Gastrocnemius medialis (tissue), 4 donors: Measurements from ENCODE around the gene DISP3. TPM values are rescaled to one million over a fixed set of nuclear protein-coding genes. Genes with fewer than 3 reads are reported as not detected.

Experiments used
- ATAC-seq, 2 donors: fragments of 150-250 bp; one replicate each; pipeline ENCODE4 v1.9.1; 2016
- DNase-seq, 2 donors: peaks; one replicate each; pipeline ENCODE4 v3.0.0-alpha.2; 2019
- H3K27ac ChIP-seq, 4 donors: fragments of 200-600 bp; sonication (generic); 1 replicate in 1 of 4; 2 replicates in 3 of 4; pipeline ENCODE4 v1.5.1; 2016 to 2018; ENCODE audit warnings: mild to moderate bottlenecking in 2 of 4, moderate library complexity in 1 of 4
- H3K27me3 ChIP-seq, 3 donors: fragments of 200-600 bp; sonication (generic) in 2 of 3; 1 replicate in 1 of 3; 2 replicates in 2 of 3; pipeline versions ENCODE4 v1.5.1 to v1.6.0; 2016 to 2019; ENCODE audit warnings: mild to moderate bottlenecking in 1 of 3, moderate library complexity in 1 of 3
- H3K36me3 ChIP-seq, 2 donors: fragments of 200-600 bp; sonication (generic) in 1 of 2; one replicate each; pipeline ENCODE4 v1.5.1; 2017 to 2018
- H3K4me1 ChIP-seq, 2 donors: fragments of 200-600 bp; sonication (generic) in 1 of 2; one replicate each; pipeline ENCODE4 v1.5.1; 2016 to 2017; ENCODE audit warnings: mild to moderate bottlenecking in 2 of 2
- H3K4me3 ChIP-seq, 4 donors: fragments of 200-600 bp; sonication (generic) in 3 of 4; 1 replicate in 1 of 4; 2 replicates in 3 of 4; pipeline ENCODE4 v1.5.1; 2016 to 2019; ENCODE audit warnings: mild to moderate bottlenecking in 2 of 4
- H3K9me3 ChIP-seq, 3 donors: fragments of 200-600 bp; sonication (generic) in 2 of 3; 1 replicate in 1 of 3; 2 replicates in 2 of 3; pipeline ENCODE4 v1.5.1; 2016 to 2019
- CTCF ChIP-seq, 5 experiments: fragments of 450-650 bp in 3 of 5; fragments of 200-600 bp in 2 of 5; sonication (generic) in 2 of 5; IDR thresholded peaks in 4 of 5; conservative IDR thresholded peaks in 1 of 5; 1 replicate in 4 of 5; 2 replicates in 1 of 5; pipeline ENCODE4 v1.5.1; 2016 to 2019; ENCODE audit warnings: antibody characterized with exemption in 5 of 5, mild to moderate bottlenecking in 3 of 5, moderate library complexity in 3 of 5
- POLR2A ChIP-seq, 2 donors: fragments of 450-650 bp; IDR thresholded peaks; one replicate each; pipeline ENCODE4 v1.6.1; 2017; ENCODE audit warnings: antibody characterized with exemption in 2 of 2, mild to moderate bottlenecking in 2 of 2, moderate library complexity in 2 of 2
- in situ Hi-C, 4 donors: fragments of 200-750 bp; cut with MboI; loops; one replicate each; pipeline versions ENCODE4 v1.15.0 to v1.8.0; 2017; ENCODE audit warnings: low sequenced_read_pairs in 4 of 4
- intact Hi-C: fragments of 100-400 bp; cut with DNase I; formaldehyde crosslinking; loops from one replicate; pipeline ENCODE4 v1.15.1; 2023; ENCODE audit warnings: low total_unique reads
- total RNA-seq, 4 donors: library from RNA; depleted of rRNA; stranded (reverse); fragments of >200 nt; gene quantifications; one replicate each; pipeline versions ENCODE4 v1.1.0 to v1.2.3, GENCODE V29; 2016

The DISP3 gene
- total RNA-seq, 4 donors from 2014 or later: not detected

DNA sequence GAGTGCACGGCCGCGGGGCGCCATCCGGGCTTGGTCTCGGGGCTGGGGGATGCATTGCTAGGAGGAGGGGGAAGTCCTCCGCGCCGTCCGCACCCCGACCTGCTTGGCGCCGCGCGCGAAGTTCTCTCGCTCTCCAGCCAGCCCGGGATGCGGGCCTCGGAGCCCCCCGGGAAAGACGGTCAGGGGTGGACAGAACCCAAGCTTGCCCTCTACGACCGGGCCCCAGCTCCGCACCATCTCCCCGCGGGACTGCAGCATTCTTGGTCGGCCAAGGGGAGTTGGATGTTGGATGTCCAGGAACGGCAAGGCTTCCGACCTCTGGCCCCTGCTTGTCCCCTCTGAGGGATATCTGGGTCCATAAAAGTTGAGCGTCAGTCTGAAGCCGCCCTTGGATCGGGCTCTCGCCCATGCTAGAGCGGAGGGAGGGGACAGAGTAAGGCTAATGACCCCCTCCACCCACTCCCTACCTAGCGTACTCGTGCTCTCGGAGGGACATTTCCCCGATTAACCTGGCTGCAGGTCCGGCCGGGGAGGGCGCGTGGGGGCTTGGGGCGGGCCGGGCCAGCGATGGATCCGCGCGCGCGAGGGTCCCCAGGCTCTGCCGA is 522 bp downstream of the DISP3 start:
- intact Hi-C loops: loop anchor here (2.0 kb wide), 1 partner anchor 163 kb away; no protein-coding TSS in a partner anchor
- H3K27me3 ChIP-seq: peaks cover 62 to 67% (median 67%) of the 10 kb centered on the region in 3 donors

GRCh38 chr1:11481019-11481418 is 2.1 kb downstream of the DISP3 start:
- peaks cover 6 to 9% of the 10 kb centered on the region in 2 donors for H3K4me1 ChIP-seq
- TF ChIP-seq POLR2A (IDR thresholded peaks at IDR 0.05) (no peak), CTCF (IDR thresholded peaks at IDR 0.05 in 4 of 5, conservative IDR thresholded peaks at IDR 0.05 in 1 of 5) (no peak)
- no peak overlapping the region for H3K4me3 ChIP-seq
- ATAC-seq (no peak), DNase-seq (no peak)
- no peaks in the 10 kb centered on the region for H3K36me3 ChIP-seq
- intact Hi-C loops (no loop called here), in situ Hi-C loops (no loop called here)
- H3K27ac ChIP-seq: no peak overlapping the region
- H3K27me3 ChIP-seq: peaks cover 52 to 67% (median 62%) of the 10 kb centered on the region in 3 donors
- no peaks in the 10 kb centered on the region for H3K9me3 ChIP-seq

More for the DNA sequence above, 522 bp downstream of the DISP3 start:
- peak overlapping the region; percentile 48 to 60 (median 50) for H3K4me3 ChIP-seq
- DNase-seq (no peak), ATAC-seq (no peak)
- no peaks in the 10 kb centered on the region for H3K9me3 ChIP-seq
- H3K4me1 ChIP-seq: peaks cover 6 to 9% of the 10 kb centered on the region in 2 donors
- no peaks in the 10 kb centered on the region for H3K36me3 ChIP-seq
- no peak for TF ChIP-seq POLR2A (IDR thresholded peaks at IDR 0.05)
- no peak for TF ChIP-seq CTCF (IDR thresholded peaks at IDR 0.05 in 4 of 5, conservative IDR thresholded peaks at IDR 0.05 in 1 of 5)
- in situ Hi-C loops: no loop called here
- no peak overlapping the region for H3K27ac ChIP-seq

GRCh38 chr1:11482198-11482597 is 3.2 kb downstream of the DISP3 start:
- peaks cover 6 to 9% of the 10 kb centered on the region in 2 donors for H3K4me1 ChIP-seq
- intact Hi-C loops: no loop called here
- H3K27me3 ChIP-seq: peaks cover 57 to 70% (median 67%) of the 10 kb centered on the region in 3 donors
- ATAC-seq (no peak), DNase-seq (no peak)
- H3K27ac ChIP-seq: no peak overlapping the region
- in situ Hi-C loops: no loop called here
- H3K4me3 ChIP-seq: no peak overlapping the region
- H3K36me3 ChIP-seq: no peaks in the 10 kb centered on the region
- H3K9me3 ChIP-seq: no peaks in the 10 kb centered on the region
- no peak for TF ChIP-seq POLR2A (IDR thresholded peaks at IDR 0.05)
- TF ChIP-seq CTCF (IDR thresholded peaks at IDR 0.05 in 4 of 5, conservative IDR thresholded peaks at IDR 0.05 in 1 of 5): no peak

GRCh38 chr1:11482701-11483479 is 3.9 kb downstream of the DISP3 start:
- Histone ChIP-seq H3K4me1 (peaks cover 6 to 9% of the 10 kb centered on the region in 2 donors), H3K27me3 (peaks cover 56 to 71% (median 71%) of the 10 kb centered on the region in 3 donors), H3K27ac (no peak overlapping the region), H3K36me3 (no peaks in the 10 kb centered on the region), H3K4me3 (no peak overlapping the region), H3K9me3 (no peaks in the 10 kb centered on the region)
- no peak for ATAC-seq
- intact Hi-C loops: no loop called here
- in situ Hi-C loops: no loop called here
- DNase-seq: no peak
- TF ChIP-seq POLR2A (IDR thresholded peaks at IDR 0.05) (no peak), CTCF (IDR thresholded peaks at IDR 0.05 in 4 of 5, conservative IDR thresholded peaks at IDR 0.05 in 1 of 5) (no peak)
